Keratinocyte (primary cell): Measurements from ENCODE around the gene ACO2. TPM values are rescaled to one million over a fixed set of nuclear protein-coding genes. Genes with fewer than 3 reads are reported as not detected.

Experiments used
- DNase-seq: peaks from one replicate; pipeline ENCODE4 v3.0.0-alpha.2; 2011; ENCODE audit warnings: low read depth, missing footprints, low spot score
- FAIRE-seq: peaks from 2 replicates; lab custom pipeline; 2011; peaks lifted over from hg19 to GRCh38; lab: Jason Lieb, UNC
- H2AFZ ChIP-seq: 2 replicates; pipeline ENCODE4 v1.6.0; 2012; ENCODE audit warnings: low read length, control low read depth, inconsistent platforms; ENCODE audit not compliant: control insufficient read depth
- H3K27ac ChIP-seq: 2 replicates; pipeline ENCODE4 v1.5.1; 2011; ENCODE audit warnings: low read length; ENCODE audit not compliant: control insufficient read depth, insufficient read depth
- H3K27me3 ChIP-seq: 3 replicates; pipeline ENCODE4 v1.6.0; 2011; ENCODE audit warnings: low read length; ENCODE audit not compliant: control insufficient read depth, insufficient read depth; ENCODE audit errors: extremely low read depth
- H3K36me3 ChIP-seq, 2 experiments: 2 replicates in 1 of 2; 3 replicates in 1 of 2; pipeline ENCODE4 v1.5.1; 2011; ENCODE audit warnings: low read length in 2 of 2, mild to moderate bottlenecking in 1 of 2; ENCODE audit not compliant: control insufficient read depth in 2 of 2, insufficient read depth in 2 of 2; ENCODE audit errors: extremely low read depth in 1 of 2
- H3K4me1 ChIP-seq: 3 replicates; pipeline ENCODE4 v1.5.1; 2011; ENCODE audit warnings: low read length; ENCODE audit not compliant: control insufficient read depth, insufficient read depth; ENCODE audit errors: extremely low read depth
- H3K4me2 ChIP-seq: 3 replicates; pipeline ENCODE4 v1.6.0; 2011; ENCODE audit warnings: low read depth, low read length; ENCODE audit not compliant: control insufficient read depth, insufficient read depth; ENCODE audit errors: extremely low read depth
- H3K4me3 ChIP-seq, 3 experiments: fragments of 200-600 bp in 1 of 3; sonication (generic) in 1 of 3; 2 replicates in 2 of 3; 3 replicates in 1 of 3; pipeline ENCODE4 v1.5.1; 2011 to 2016; ENCODE audit warnings: low read length in 3 of 3, mild to moderate bottlenecking in 3 of 3, control low read depth in 2 of 3, inconsistent platforms in 1 of 3, low read depth in 1 of 3, mixed read lengths in 1 of 3, mixed run types in 1 of 3, moderate library complexity in 1 of 3; ENCODE audit not compliant: control insufficient read depth in 2 of 3, insufficient read depth in 2 of 3; ENCODE audit errors: extremely low read depth in 1 of 3
- H3K79me2 ChIP-seq: 2 replicates; pipeline ENCODE4 v1.6.0; 2012; ENCODE audit warnings: low read length; ENCODE audit not compliant: control insufficient read depth, insufficient read depth
- H3K9ac ChIP-seq: 3 replicates; pipeline ENCODE4 v1.6.0; 2011; ENCODE audit warnings: low read length; ENCODE audit not compliant: control insufficient read depth, insufficient read depth; ENCODE audit errors: extremely low read depth
- H3K9me1 ChIP-seq: 3 replicates; pipeline ENCODE4 v1.6.0; 2011; ENCODE audit warnings: low read length; ENCODE audit not compliant: control insufficient read depth, insufficient read depth; ENCODE audit errors: extremely low read depth
- H3K9me3 ChIP-seq: 2 replicates; pipeline ENCODE4 v1.5.1; 2012; ENCODE audit warnings: low read depth, low read length; ENCODE audit not compliant: control insufficient read depth
- H4K20me1 ChIP-seq: 3 replicates; pipeline ENCODE4 v1.6.0; 2011; ENCODE audit warnings: low read length; ENCODE audit not compliant: control insufficient read depth, insufficient read depth; ENCODE audit errors: extremely low read depth
- EZH2 ChIP-seq: IDR thresholded peaks from one replicate; pipeline ENCODE4 v1.6.1; 2012; ENCODE audit warnings: inconsistent platforms, mild to moderate bottlenecking, low read length, moderate library complexity
- dilution Hi-C: fragments of 300-500 bp; cut with MboI; formaldehyde crosslinking; loops from one replicate; pipeline ENCODE4 v1.7.0; 2020; ENCODE audit warnings: low sequenced_read_pairs; ENCODE audit not compliant: extremely low pct_ligation_motif_present
- polyA plus RNA-seq, 5 experiments: library from polyadenylated mRNA; depleted of rRNA in 3 of 5; stranded (reverse) in 3 of 5; stranded (forward) in 1 of 5; unstranded in 1 of 5; fragments of >200 nt; gene quantifications; 1 replicate in 1 of 5; 2 replicates in 3 of 5; 3 replicates in 1 of 5; pipeline versions ENCODE4 v1.2.1 to v1.2.3, GENCODE V29; 2011 to 2012; ENCODE audit warnings: missing spikeins in 2 of 5, low read depth in 1 of 5, low replicate concordance in 1 of 5
- TF ChIP-seq, protein P1 (sequence below), 3 experiments: IDR thresholded peaks in 1 of 3; conservative IDR thresholded peaks in 1 of 3; optimal IDR thresholded peaks in 1 of 3; 2 replicates in 2 of 3; 3 replicates in 1 of 3; pipeline versions ENCODE3 to v1.5.1; 2011; ENCODE audit warnings: low read length in 3 of 3, mild to moderate bottlenecking in 3 of 3, moderate library complexity in 2 of 3, control low read depth in 1 of 3, inconsistent platforms in 1 of 3; ENCODE audit not compliant: insufficient read depth in 2 of 3; ENCODE audit errors: extremely low read depth in 1 of 3

The ACO2 gene
- polyA plus RNA-seq, 1 donor (not counting 4 experiments of a cell fraction or from before 2014, with no cell fraction given): 37.2 TPM

DNA sequence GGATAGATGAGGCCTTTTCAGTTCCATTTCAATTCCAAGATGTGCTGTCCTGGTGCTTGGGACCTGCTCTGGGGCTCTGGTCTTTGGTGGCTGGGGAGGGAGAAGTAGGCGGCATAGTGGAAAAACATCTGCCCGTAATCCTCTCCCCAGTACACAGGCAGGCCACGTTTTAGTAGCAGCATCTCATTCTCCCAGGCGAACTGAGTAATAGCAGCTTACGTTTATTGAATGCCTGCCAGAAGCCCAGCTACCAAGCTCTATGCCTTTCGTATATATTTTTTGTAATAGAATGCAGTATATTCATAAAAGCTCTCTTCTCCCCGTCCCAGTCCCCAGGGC, 11.4 kb downstream of the ACO2 start:
- Histone ChIP-seq H3K4me3 (no peak overlapping the region), H3K4me2 (no peak overlapping the region), H3K36me3 (peaks cover 1 to 11% of the 10 kb centered on the region in 2 experiments), H3K9me3 (no peaks in the 10 kb centered on the region), H3K79me2 (peaks cover 81% of the 10 kb centered on the region), H3K9ac (no peak overlapping the region), H2AFZ (no peak overlapping the region), H3K27ac (no peak overlapping the region), H3K4me1 (peaks cover 7% of the 10 kb centered on the region), H3K27me3 (no peaks in the 10 kb centered on the region), H4K20me1 (peaks cover 7% of the 10 kb centered on the region), H3K9me1 (no peaks in the 10 kb centered on the region)
- dilution Hi-C loops: no loop called here
- FAIRE-seq (no peak), DNase-seq (no peak)
- TF ChIP-seq EZH2: no peak
- TF ChIP-seq, protein P1, sequence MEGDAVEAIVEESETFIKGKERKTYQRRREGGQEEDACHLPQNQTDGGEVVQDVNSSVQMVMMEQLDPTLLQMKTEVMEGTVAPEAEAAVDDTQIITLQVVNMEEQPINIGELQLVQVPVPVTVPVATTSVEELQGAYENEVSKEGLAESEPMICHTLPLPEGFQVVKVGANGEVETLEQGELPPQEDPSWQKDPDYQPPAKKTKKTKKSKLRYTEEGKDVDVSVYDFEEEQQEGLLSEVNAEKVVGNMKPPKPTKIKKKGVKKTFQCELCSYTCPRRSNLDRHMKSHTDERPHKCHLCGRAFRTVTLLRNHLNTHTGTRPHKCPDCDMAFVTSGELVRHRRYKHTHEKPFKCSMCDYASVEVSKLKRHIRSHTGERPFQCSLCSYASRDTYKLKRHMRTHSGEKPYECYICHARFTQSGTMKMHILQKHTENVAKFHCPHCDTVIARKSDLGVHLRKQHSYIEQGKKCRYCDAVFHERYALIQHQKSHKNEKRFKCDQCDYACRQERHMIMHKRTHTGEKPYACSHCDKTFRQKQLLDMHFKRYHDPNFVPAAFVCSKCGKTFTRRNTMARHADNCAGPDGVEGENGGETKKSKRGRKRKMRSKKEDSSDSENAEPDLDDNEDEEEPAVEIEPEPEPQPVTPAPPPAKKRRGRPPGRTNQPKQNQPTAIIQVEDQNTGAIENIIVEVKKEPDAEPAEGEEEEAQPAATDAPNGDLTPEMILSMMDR (optimal IDR thresholded peaks at IDR 0.05 in 1 of 3, IDR thresholded peaks at IDR 0.05 in 1 of 3, conservative IDR thresholded peaks at IDR 0.05 in 1 of 3; ENCODE audit: extremely low read depth in 1 of 3, insufficient read depth in 2 of 3, low read length in 3 of 3): no peak

DNA sequence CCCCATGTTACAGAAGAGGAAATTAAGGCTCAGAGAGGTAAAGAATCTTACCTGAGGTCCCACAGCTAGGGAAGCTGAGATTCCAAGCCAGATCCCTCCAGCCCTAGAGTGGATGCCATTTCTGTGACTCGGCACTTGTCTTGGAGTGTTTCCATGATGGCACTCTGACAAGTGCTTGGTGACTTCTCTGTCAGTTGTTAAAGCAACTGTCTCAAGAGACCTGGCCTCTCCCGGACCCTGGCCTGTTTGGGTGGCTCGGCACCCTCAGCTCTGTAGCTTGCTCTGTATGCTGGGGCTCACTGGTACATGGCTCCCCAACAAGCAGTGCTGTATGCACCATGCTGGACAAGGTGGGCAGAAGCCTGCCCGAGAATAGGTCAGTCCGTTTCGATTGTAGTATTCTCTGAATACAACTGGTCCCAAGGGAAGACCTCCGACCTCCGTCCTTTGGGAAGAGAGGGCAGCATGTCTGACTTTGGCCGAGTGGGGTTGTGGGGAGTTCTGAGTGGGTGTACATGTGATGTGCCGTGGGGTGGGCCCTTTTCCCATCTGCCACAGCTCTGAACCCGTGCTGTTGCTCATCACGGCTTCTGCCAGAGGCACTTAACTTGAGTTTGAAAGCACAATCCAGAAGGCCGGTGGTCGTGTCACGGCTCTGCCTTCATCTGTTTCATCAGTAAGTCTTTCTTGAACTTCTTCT, 12.4 kb downstream of the ACO2 start:
- H3K4me1 ChIP-seq: peaks cover 7% of the 10 kb centered on the region
- H4K20me1 ChIP-seq: peaks cover 7% of the 10 kb centered on the region
- H3K4me3 ChIP-seq: no peak overlapping the region
- peak; percentile 49 for FAIRE-seq
- dilution Hi-C loops: no loop called here
- no peak overlapping the region for H2AFZ ChIP-seq
- no peaks in the 10 kb centered on the region for H3K27me3 ChIP-seq
- peaks cover 81% of the 10 kb centered on the region for H3K79me2 ChIP-seq
- TF ChIP-seq EZH2: no peak
- TF ChIP-seq, protein P1 (optimal IDR thresholded peaks at IDR 0.05 in 1 of 3, IDR thresholded peaks at IDR 0.05 in 1 of 3, conservative IDR thresholded peaks at IDR 0.05 in 1 of 3; ENCODE audit: extremely low read depth in 1 of 3, insufficient read depth in 2 of 3, low read length in 3 of 3): no peak
- no peaks in the 10 kb centered on the region for H3K9me1 ChIP-seq
- H3K9ac ChIP-seq: no peak overlapping the region
- peaks cover 1 to 11% of the 10 kb centered on the region in 2 experiments for H3K36me3 ChIP-seq
- no peaks in the 10 kb centered on the region for H3K9me3 ChIP-seq
- no peak overlapping the region for H3K27ac ChIP-seq
- no peak overlapping the region for H3K4me2 ChIP-seq
- no peak for DNase-seq
